ENCODE measurements around the gene DPP10. TPM values are rescaled to one million over a fixed set of nuclear protein-coding genes. Genes with fewer than 3 reads are reported as not detected.

Gene DPP10
- total RNA-seq, 1 experiment from 2014 or later, result not detected

GRCh38 chr2:115610888-115611287 lies 1168.4 kb downstream of the DPP10 start:
- TF ChIP-seq CTCF (conservative IDR thresholded peaks at IDR 0.05; ENCODE audit: low read depth, low read length), result no peak
- TF ChIP-seq EZH2 (IDR thresholded peaks at IDR 0.05; ENCODE audit: low read length, unreplicated experiment), result no peak
- TF ChIP-seq EZH2phosphoT487 (IDR thresholded peaks at IDR 0.05; ENCODE audit: borderline replicate concordance, low read length), result no peak
- ChIA-PET CTCF (no interaction called here), POLR2A (ENCODE audit: unreplicated experiment) (no interaction called here)

GRCh38 chr2:115624332-115624731 lies 1181.9 kb downstream of the DPP10 start:
- ChIA-PET CTCF (no interaction called here), POLR2A (ENCODE audit: unreplicated experiment) (no interaction called here)
- Histone ChIP-seq H3K79me2 (ENCODE audit: low read length) (no peaks in the 10 kb centered on the region), H3K4me2 (ENCODE audit: low read length) (no peak overlapping the region), H2AFZ (ENCODE audit: low read length) (no peak overlapping the region), H3K9me2 (replicated peaks; ENCODE audit: low read length) (no peaks in the 10 kb centered on the region), H3K9ac (ENCODE audit: low read length) (no peak overlapping the region), H3F3A (ENCODE audit: low read length, unreplicated experiment) (no peaks in the 10 kb centered on the region), H3K36me3 (ENCODE audit: low read depth, low read length) (no peaks in the 10 kb centered on the region), H4K20me1 (ENCODE audit: low read length) (no peaks in the 10 kb centered on the region), H3K27ac (ENCODE audit: low read length) (no peak overlapping the region), H3K27me3 (ENCODE audit: low read length) (no peaks in the 10 kb centered on the region), H3K9me3 (ENCODE audit: low read length) (no peaks in the 10 kb centered on the region; the same call in 1 of the 2 replicates), H3K4me3 (ENCODE audit: low read length) (no peak overlapping the region), H3K4me1 (ENCODE audit: insufficient read depth, low read length) (no peaks in the 10 kb centered on the region)
- BruUV-seq (replicated peaks), result no TSS peak
- ATAC-seq (no peak), DNase-seq (no peak)
- intact Hi-C loops (cut with micrococcal nuclease), result no loop called here
- TF ChIP-seq CTCF (conservative IDR thresholded peaks at IDR 0.05; ENCODE audit: low read depth, low read length), result no peak
- no peak for TF ChIP-seq EZH2phosphoT487 (IDR thresholded peaks at IDR 0.05; ENCODE audit: borderline replicate concordance, low read length)
- no peak for TF ChIP-seq EZH2 (IDR thresholded peaks at IDR 0.05; ENCODE audit: low read length, unreplicated experiment)

More at GRCh38 chr2:115610888-115611287, 1168.4 kb downstream of the DPP10 start:
- intact Hi-C loops (cut with micrococcal nuclease), result no loop called here
- no peak for ATAC-seq
- Histone ChIP-seq H4K20me1 (ENCODE audit: low read length) (no peaks in the 10 kb centered on the region), H3K27me3 (ENCODE audit: low read length) (no peaks in the 10 kb centered on the region), H3K4me1 (ENCODE audit: insufficient read depth, low read length) (no peaks in the 10 kb centered on the region), H3K9me3 (ENCODE audit: low read length) (no peaks in the 10 kb centered on the region), H3K4me2 (ENCODE audit: low read length) (no peak overlapping the region), H3K27ac (ENCODE audit: low read length) (no peak overlapping the region), H3K36me3 (ENCODE audit: low read depth, low read length) (no peaks in the 10 kb centered on the region), H3K9me2 (replicated peaks; ENCODE audit: low read length) (no peaks in the 10 kb centered on the region), H3K79me2 (ENCODE audit: low read length) (no peaks in the 10 kb centered on the region), H2AFZ (ENCODE audit: low read length) (no peak overlapping the region), H3K9ac (ENCODE audit: low read length) (no peak overlapping the region), H3K4me3 (ENCODE audit: low read length) (no peak overlapping the region), H3F3A (ENCODE audit: low read length, unreplicated experiment) (no peaks in the 10 kb centered on the region)
- no peak for DNase-seq
- no TSS peak for BruUV-seq (replicated peaks)

- Histone ChIP-seq H3K4me1 (ENCODE audit: insufficient read depth, low read length) (no peaks in the 10 kb centered on the region), H3F3A (ENCODE audit: low read length, unreplicated experiment) (no peaks in the 10 kb centered on the region), H3K27me3 (ENCODE audit: low read length) (no peaks in the 10 kb centered on the region), H3K79me2 (ENCODE audit: low read length) (no peaks in the 10 kb centered on the region), H3K4me2 (ENCODE audit: low read length) (no peak overlapping the region), H3K27ac (ENCODE audit: low read length) (no peak overlapping the region), H4K20me1 (ENCODE audit: low read length) (no peaks in the 10 kb centered on the region), H3K9me2 (replicated peaks; ENCODE audit: low read length) (no peaks in the 10 kb centered on the region), H3K36me3 (ENCODE audit: low read depth, low read length) (no peaks in the 10 kb centered on the region), H3K4me3 (ENCODE audit: low read length) (no peak overlapping the region), H3K9ac (ENCODE audit: low read length) (no peak overlapping the region), H2AFZ (ENCODE audit: low read length) (no peak overlapping the region), H3K9me3 (ENCODE audit: low read length) (0 out of 2 replicates have a peak, but pooled peaks cover 6% of the 10 kb centered on the region)
- TF ChIP-seq CTCF (conservative IDR thresholded peaks at IDR 0.05; ENCODE audit: low read depth, low read length), result no peak
- ChIA-PET CTCF (no interaction called here), POLR2A (ENCODE audit: unreplicated experiment) (no interaction called here)
- no peak for ATAC-seq
- BruUV-seq (replicated peaks), result no TSS peak
- intact Hi-C loops (cut with micrococcal nuclease), result no loop called here
- no peak for DNase-seq
These were observed 1192.1 kb downstream of the DPP10 start for GRCh38 chr2:115634578-115634977.

Measured in PC-3 (cell line).